ENCODE measurements around the gene ADAP1. TPM values are rescaled to one million over a fixed set of nuclear protein-coding genes. Genes with fewer than 3 reads are reported as not detected.
A peak's percentile ranks its signal among the peaks of the same experiment; 100 is the strongest.

The ADAP1 gene
- total and polyA plus RNA-seq, 2 donors from 2014 or later = 36.4 to 48.2 TPM

DNA sequence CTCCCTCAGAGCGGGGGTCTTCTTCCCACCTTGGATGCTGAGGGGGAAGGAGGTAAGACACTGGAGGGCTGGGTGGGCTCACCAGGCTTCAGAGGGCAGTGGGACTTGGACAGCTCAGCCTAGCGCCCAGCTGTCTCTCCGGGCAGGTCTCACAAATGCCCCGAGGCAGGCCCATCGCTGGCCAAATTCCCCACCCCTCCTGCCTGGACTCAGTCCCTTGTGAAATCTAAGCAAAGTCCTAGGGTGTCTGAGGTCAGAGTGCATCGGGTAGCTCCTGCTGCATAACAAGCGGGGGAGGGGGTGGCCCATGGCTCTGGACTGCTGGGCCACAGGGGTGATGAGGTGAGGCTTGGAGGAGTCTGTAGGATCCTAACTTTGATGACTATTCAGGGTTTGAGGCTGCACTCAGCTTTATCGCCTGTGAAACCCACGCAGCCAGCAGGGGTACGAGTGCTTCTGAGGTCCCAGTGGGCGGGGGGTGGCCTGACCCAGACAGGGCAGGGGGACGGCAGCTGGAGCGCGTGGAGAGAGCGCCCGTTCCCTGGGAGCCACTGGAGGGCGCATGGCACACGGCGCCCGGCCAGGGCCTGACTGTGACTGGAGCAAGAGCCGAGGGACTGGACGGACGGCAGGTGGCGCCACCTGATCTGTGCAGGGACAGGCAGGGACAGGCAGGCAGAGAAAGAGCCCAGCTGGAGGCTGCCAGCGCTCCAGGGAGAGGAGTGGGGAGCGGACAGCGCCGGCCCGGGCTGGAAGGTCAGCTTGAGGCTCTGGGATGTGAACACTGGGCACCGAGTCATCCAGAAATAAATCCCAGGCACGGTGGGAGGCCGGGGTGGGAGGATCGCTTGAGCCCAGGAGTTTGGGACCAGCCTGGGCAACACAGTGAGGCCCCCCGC lies 38.5 kb upstream of the ADAP1 start:
- DNase-seq (peak; percentile 97 to 99 (median 98)), FAIRE-seq (peak; percentile 41)
- H3K27me3 ChIP-seq (ENCODE audit: control insufficient read depth, insufficient read depth, low read length) = no peaks in the 10 kb centered on the region
- H3K4me3 ChIP-seq (ENCODE audit: low read length in 3 of 3) = no peak overlapping the region
- TF ChIP-seq, protein P1, sequence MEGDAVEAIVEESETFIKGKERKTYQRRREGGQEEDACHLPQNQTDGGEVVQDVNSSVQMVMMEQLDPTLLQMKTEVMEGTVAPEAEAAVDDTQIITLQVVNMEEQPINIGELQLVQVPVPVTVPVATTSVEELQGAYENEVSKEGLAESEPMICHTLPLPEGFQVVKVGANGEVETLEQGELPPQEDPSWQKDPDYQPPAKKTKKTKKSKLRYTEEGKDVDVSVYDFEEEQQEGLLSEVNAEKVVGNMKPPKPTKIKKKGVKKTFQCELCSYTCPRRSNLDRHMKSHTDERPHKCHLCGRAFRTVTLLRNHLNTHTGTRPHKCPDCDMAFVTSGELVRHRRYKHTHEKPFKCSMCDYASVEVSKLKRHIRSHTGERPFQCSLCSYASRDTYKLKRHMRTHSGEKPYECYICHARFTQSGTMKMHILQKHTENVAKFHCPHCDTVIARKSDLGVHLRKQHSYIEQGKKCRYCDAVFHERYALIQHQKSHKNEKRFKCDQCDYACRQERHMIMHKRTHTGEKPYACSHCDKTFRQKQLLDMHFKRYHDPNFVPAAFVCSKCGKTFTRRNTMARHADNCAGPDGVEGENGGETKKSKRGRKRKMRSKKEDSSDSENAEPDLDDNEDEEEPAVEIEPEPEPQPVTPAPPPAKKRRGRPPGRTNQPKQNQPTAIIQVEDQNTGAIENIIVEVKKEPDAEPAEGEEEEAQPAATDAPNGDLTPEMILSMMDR (IDR thresholded peaks at IDR 0.05; ENCODE audit: borderline replicate concordance, extremely low read depth, insufficient read depth) = peak; percentile 100
- intact Hi-C loops (cut with DNase I) = loop anchor here (5.0 to 10.0 kb wide), 2 partner anchors 69 to 182 kb away; no protein-coding TSS in a partner anchor
- no peaks in the 10 kb centered on the region for H3K36me3 ChIP-seq (ENCODE audit: control insufficient read depth in 2 of 3, insufficient read depth in 3 of 3, low read length in 3 of 3)
- H3K9me3 ChIP-seq (ENCODE audit: control insufficient read depth in 2 of 3, insufficient read depth in 1 of 3, low read length in 3 of 3) = no peaks in the 10 kb centered on the region
- H3K27ac ChIP-seq (ENCODE audit: low read depth in 2 of 2, low read length in 2 of 2) = peak overlapping the region in 1 of 2 donors; percentile 32
- H3K4me1 ChIP-seq (ENCODE audit: control insufficient read depth in 2 of 3, insufficient read depth in 2 of 3, low read depth in 1 of 3, low read length in 3 of 3) = peaks cover 0 to 5% (median 0%) of the 10 kb centered on the region in 3 donors
- H3K9ac ChIP-seq (ENCODE audit: low read length in 3 of 3) = no peak overlapping the region

- Histone ChIP-seq H3K27ac (ENCODE audit: low read depth in 2 of 2, low read length in 2 of 2) (no peak overlapping the region), H3K27me3 (ENCODE audit: control insufficient read depth, insufficient read depth, low read length) (no peaks in the 10 kb centered on the region), H3K4me1 (ENCODE audit: control insufficient read depth in 2 of 3, insufficient read depth in 2 of 3, low read depth in 1 of 3, low read length in 3 of 3) (peaks cover 0 to 5% (median 0%) of the 10 kb centered on the region in 3 donors), H3K9ac (ENCODE audit: low read length in 3 of 3) (no peak overlapping the region), H3K9me3 (ENCODE audit: control insufficient read depth in 2 of 3, insufficient read depth in 1 of 3, low read length in 3 of 3) (no peaks in the 10 kb centered on the region), H3K36me3 (ENCODE audit: control insufficient read depth in 2 of 3, insufficient read depth in 3 of 3, low read length in 3 of 3) (no peaks in the 10 kb centered on the region), H3K4me3 (ENCODE audit: low read length in 3 of 3) (no peak overlapping the region)
- peak in 1 of 5 donors; percentile 69 for DNase-seq
- TF ChIP-seq, protein P1 (IDR thresholded peaks at IDR 0.05; ENCODE audit: borderline replicate concordance, extremely low read depth, insufficient read depth) = no peak
- FAIRE-seq = no peak
- intact Hi-C loops (cut with DNase I) = loop anchor here (5.0 to 10.0 kb wide), 2 partner anchors 70 to 183 kb away; no protein-coding TSS in a partner anchor
These were observed 37.5 kb upstream of the ADAP1 start for GRCh38 chr7:991729-992656.

- FAIRE-seq (no peak), DNase-seq (peak in 1 of 5 donors; percentile 61)
These were observed 36.7 kb upstream of the ADAP1 start for GRCh38 chr7:990933-991728.

More at GRCh38 chr7:990933-991728, 36.7 kb upstream of the ADAP1 start:
- no peaks in the 10 kb centered on the region for H3K27me3 ChIP-seq (ENCODE audit: control insufficient read depth, insufficient read depth, low read length)
- no peak overlapping the region for H3K4me3 ChIP-seq (ENCODE audit: low read length in 3 of 3)
- no peak overlapping the region for H3K9ac ChIP-seq (ENCODE audit: low read length in 3 of 3)
- intact Hi-C loops (cut with DNase I) = loop anchor here (5.0 to 10.0 kb wide), 2 partner anchors 71 to 184 kb away; no protein-coding TSS in a partner anchor
- no peaks in the 10 kb centered on the region for H3K9me3 ChIP-seq (ENCODE audit: control insufficient read depth in 2 of 3, insufficient read depth in 1 of 3, low read length in 3 of 3)
- H3K36me3 ChIP-seq (ENCODE audit: control insufficient read depth in 2 of 3, insufficient read depth in 3 of 3, low read length in 3 of 3) = no peaks in the 10 kb centered on the region
- TF ChIP-seq, protein P1 (IDR thresholded peaks at IDR 0.05; ENCODE audit: borderline replicate concordance, extremely low read depth, insufficient read depth) = no peak
- H3K4me1 ChIP-seq (ENCODE audit: control insufficient read depth in 2 of 3, insufficient read depth in 2 of 3, low read depth in 1 of 3, low read length in 3 of 3) = peaks cover 0 to 5% (median 0%) of the 10 kb centered on the region in 3 donors
- no peak overlapping the region for H3K27ac ChIP-seq (ENCODE audit: low read depth in 2 of 2, low read length in 2 of 2)
